PC-9 (cell line): ENCODE results near the gene FGF22. TPM values are rescaled to one million over a fixed set of nuclear protein-coding genes. Genes with fewer than 3 reads are reported as not detected.

ENCODE experiments used
- BruUV-seq: library from RNA; stranded (reverse); fragments of 400-500 nt; replicated peaks from 2 replicates; lab custom pipeline; 2021; lab: Mats Ljungman, UMichigan
- CTCF ChIA-PET: fragments of 300-600 bp; sonication (Branson Sonifier 250); formaldehyde crosslinking; loops from one replicate; lab custom pipeline; 2022; ENCODE audit warnings: antibody characterized with exemption; lab: Charles Lee
- POLR2A ChIA-PET: fragments of 300-600 bp; sonication (Branson Sonifier 250); formaldehyde crosslinking; loops from one replicate; lab custom pipeline; 2022; ENCODE audit warnings: antibody characterized with exemption; ENCODE audit not compliant: unreplicated experiment; lab: Charles Lee
- DNase-seq, 2 experiments: peaks; one replicate each; pipeline versions ENCODE4 v3.0.0 to v3.0.0-alpha.2; 2015 to 2022; ENCODE audit warnings: mixed read lengths in 1 of 2
- H2AFZ ChIP-seq: fragments of 200-600 bp; sonication (generic); 2 replicates; pipeline ENCODE4 v1.8.1; 2017; ENCODE audit warnings: antibody characterized with exemption
- H3F3A ChIP-seq: fragments of 200-600 bp; sonication (generic); 2 replicates; pipeline ENCODE4 v1.8.1; 2017; ENCODE audit warnings: antibody characterized with exemption, mild to moderate bottlenecking, low read depth; ENCODE audit not compliant: insufficient read depth
- H3K27ac ChIP-seq: fragments of 200-600 bp; sonication (generic); 2 replicates; pipeline ENCODE4 v1.6.1; 2016; ENCODE audit warnings: mixed run types
- H3K27me3 ChIP-seq: fragments of 200-600 bp; sonication (generic); 2 replicates; pipeline ENCODE4 v1.6.1; 2016; ENCODE audit warnings: low read depth, mixed run types; ENCODE audit not compliant: insufficient read depth
- H3K36me3 ChIP-seq: fragments of 200-600 bp; sonication (generic); 2 replicates; pipeline ENCODE4 v1.6.1; 2016; ENCODE audit warnings: low read depth, mixed run types
- H3K4me1 ChIP-seq: fragments of 200-600 bp; sonication (generic); replicated peaks from 2 replicates; pipeline ENCODE4 v1.6.1; 2016; ENCODE audit warnings: mixed run types; ENCODE audit not compliant: insufficient read depth
- H3K4me2 ChIP-seq: fragments of 200-600 bp; sonication (generic); 2 replicates; pipeline ENCODE4 v1.6.1; 2017; ENCODE audit warnings: mixed run types
- H3K4me3 ChIP-seq: fragments of 200-600 bp; sonication (generic); 2 replicates; pipeline ENCODE4 v1.6.1; 2016; ENCODE audit warnings: mixed run types
- H3K79me2 ChIP-seq: fragments of 200-600 bp; sonication (generic); 2 replicates; pipeline ENCODE4 v1.6.1; 2017; ENCODE audit warnings: low read depth, mixed run types
- H3K9me2 ChIP-seq: fragments of 200-600 bp; sonication (generic); 2 replicates; pipeline ENCODE4 v1.8.1; 2017; ENCODE audit warnings: mild to moderate bottlenecking; ENCODE audit not compliant: insufficient read depth
- H3K9me3 ChIP-seq: fragments of 200-600 bp; sonication (generic); 2 replicates; pipeline ENCODE4 v1.8.1; 2016; ENCODE audit warnings: low read depth; ENCODE audit not compliant: insufficient read depth
- H4K20me1 ChIP-seq: fragments of 200-600 bp; sonication (generic); 2 replicates; pipeline ENCODE4 v1.8.1; 2017; ENCODE audit not compliant: insufficient read depth
- EZH2 ChIP-seq: fragments of 200-600 bp; sonication (generic); IDR thresholded peaks from 2 replicates; pipeline ENCODE4 v1.8.0; 2017; ENCODE audit warnings: antibody characterized with exemption, low read depth
- intact Hi-C: fragments of 100-400 bp; cut with micrococcal nuclease; formaldehyde crosslinking; loops from one replicate; pipeline ENCODE4 v1.10.0; 2022; ENCODE audit not compliant: unreplicated experiment
- total RNA-seq: library from RNA; stranded (reverse); gene quantifications from 2 replicates; pipeline ENCODE4 v1.2.3, GENCODE V29; 2021
- TF ChIP-seq, protein P1 (sequence below): fragments of 200-600 bp; sonication (generic); conservative IDR thresholded peaks from 2 replicates; pipeline ENCODE4 v1.6.1; 2017; ENCODE audit warnings: mixed run types, antibody characterized with exemption, mild to moderate bottlenecking, moderate library complexity

The FGF22 gene
- total RNA-seq, 1 experiment from 2014 or later = not detected

DNA sequence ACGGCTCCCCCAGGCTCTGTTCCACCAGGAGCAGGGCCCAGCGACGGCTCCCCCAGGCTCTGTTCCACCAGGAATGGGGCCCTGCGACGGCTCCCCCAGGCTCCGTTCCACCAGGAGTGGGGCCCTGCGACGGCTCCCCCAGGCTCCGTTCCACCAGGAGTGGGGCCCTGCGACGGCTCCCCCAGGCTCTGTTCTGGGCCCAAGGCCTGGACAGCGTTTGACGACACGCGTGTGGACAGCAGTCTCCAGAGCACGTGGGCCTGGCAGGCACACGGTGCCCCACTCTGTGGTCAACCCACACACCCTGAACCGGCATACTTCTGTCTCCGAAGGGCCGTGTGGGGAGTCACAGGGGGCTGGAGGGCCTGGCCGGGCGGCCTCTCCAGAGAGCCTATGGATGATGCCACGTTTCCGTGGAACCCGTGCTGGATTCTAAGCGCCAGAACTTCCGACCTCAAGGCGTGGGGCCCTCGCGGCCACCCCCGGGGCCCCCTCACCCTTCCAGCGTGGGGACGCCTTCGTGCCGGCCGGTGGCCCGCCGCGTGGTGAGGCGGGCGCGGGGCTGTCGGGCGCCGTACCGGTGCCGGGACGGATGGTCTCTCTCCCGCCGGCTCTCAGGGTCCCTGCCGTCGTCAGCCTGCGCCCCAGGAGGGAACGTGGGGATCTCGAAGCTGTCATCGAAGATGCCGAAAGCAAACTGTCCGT, 11.6 kb downstream of the FGF22 start:
- CTCF ChIA-PET = no interaction called here
- H3F3A ChIP-seq = peaks cover 10% of the 10 kb centered on the region; the same call in 1 of the 2 replicates
- H3K27me3 ChIP-seq = no peaks in the 10 kb centered on the region
- H3K4me1 ChIP-seq = no peaks in the 10 kb centered on the region
- no peaks in the 10 kb centered on the region for H3K9me3 ChIP-seq
- H3K9me2 ChIP-seq = no peaks in the 10 kb centered on the region
- no peak overlapping the region for H3K4me3 ChIP-seq
- H3K36me3 ChIP-seq = no peaks in the 10 kb centered on the region
- TF ChIP-seq, protein P1, sequence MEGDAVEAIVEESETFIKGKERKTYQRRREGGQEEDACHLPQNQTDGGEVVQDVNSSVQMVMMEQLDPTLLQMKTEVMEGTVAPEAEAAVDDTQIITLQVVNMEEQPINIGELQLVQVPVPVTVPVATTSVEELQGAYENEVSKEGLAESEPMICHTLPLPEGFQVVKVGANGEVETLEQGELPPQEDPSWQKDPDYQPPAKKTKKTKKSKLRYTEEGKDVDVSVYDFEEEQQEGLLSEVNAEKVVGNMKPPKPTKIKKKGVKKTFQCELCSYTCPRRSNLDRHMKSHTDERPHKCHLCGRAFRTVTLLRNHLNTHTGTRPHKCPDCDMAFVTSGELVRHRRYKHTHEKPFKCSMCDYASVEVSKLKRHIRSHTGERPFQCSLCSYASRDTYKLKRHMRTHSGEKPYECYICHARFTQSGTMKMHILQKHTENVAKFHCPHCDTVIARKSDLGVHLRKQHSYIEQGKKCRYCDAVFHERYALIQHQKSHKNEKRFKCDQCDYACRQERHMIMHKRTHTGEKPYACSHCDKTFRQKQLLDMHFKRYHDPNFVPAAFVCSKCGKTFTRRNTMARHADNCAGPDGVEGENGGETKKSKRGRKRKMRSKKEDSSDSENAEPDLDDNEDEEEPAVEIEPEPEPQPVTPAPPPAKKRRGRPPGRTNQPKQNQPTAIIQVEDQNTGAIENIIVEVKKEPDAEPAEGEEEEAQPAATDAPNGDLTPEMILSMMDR = no peak
- no peak for TF ChIP-seq EZH2
- H2AFZ ChIP-seq = no peak overlapping the region
- H4K20me1 ChIP-seq = peaks cover 54% of the 10 kb centered on the region
- no TSS peak for BruUV-seq
- POLR2A ChIA-PET = no interaction called here
- intact Hi-C loops = no loop called here
- H3K4me2 ChIP-seq = no peak overlapping the region
- DNase-seq = no peak
- H3K27ac ChIP-seq = no peak overlapping the region
- H3K79me2 ChIP-seq = peaks cover 41% of the 10 kb centered on the region

DNA sequence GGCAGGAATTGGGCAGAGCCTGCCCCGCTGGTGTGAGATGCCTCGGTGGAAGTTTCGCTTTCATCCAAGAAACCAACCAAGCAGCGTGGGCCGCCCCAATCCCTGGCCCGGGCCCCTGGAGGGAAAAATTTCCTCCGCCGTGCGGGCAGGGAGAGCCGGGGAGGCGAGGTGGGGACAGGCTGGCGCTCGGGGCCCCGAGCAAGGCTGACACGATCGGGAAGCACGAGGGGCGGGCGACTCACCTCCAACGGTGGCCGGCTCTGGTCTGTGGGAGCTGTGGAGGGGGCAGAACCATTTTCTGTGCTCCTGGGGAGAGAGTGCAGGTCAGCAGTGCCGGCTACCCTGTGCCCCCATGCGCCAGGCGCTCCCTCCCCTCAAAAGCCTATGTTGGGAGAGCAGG, 12.3 kb downstream of the FGF22 start:
- no peak overlapping the region for H3K27ac ChIP-seq
- DNase-seq = no peak
- no peaks in the 10 kb centered on the region for H3K9me2 ChIP-seq
- BruUV-seq = no TSS peak
- 0 out of 2 replicates have a peak, but pooled peaks cover 8% of the 10 kb centered on the region for H3F3A ChIP-seq
- H3K27me3 ChIP-seq = no peaks in the 10 kb centered on the region
- H4K20me1 ChIP-seq = peaks cover 62% of the 10 kb centered on the region
- POLR2A ChIA-PET = no interaction called here
- no peaks in the 10 kb centered on the region for H3K9me3 ChIP-seq
- no peak overlapping the region for H3K4me3 ChIP-seq
- no peak overlapping the region for H2AFZ ChIP-seq
- no peak overlapping the region for H3K4me2 ChIP-seq
- H3K4me1 ChIP-seq = no peaks in the 10 kb centered on the region
- peaks cover 48% of the 10 kb centered on the region for H3K79me2 ChIP-seq
- TF ChIP-seq, protein P1 = no peak
- TF ChIP-seq EZH2 = no peak
- intact Hi-C loops = no loop called here
- no peaks in the 10 kb centered on the region for H3K36me3 ChIP-seq
- CTCF ChIA-PET = no interaction called here

DNA sequence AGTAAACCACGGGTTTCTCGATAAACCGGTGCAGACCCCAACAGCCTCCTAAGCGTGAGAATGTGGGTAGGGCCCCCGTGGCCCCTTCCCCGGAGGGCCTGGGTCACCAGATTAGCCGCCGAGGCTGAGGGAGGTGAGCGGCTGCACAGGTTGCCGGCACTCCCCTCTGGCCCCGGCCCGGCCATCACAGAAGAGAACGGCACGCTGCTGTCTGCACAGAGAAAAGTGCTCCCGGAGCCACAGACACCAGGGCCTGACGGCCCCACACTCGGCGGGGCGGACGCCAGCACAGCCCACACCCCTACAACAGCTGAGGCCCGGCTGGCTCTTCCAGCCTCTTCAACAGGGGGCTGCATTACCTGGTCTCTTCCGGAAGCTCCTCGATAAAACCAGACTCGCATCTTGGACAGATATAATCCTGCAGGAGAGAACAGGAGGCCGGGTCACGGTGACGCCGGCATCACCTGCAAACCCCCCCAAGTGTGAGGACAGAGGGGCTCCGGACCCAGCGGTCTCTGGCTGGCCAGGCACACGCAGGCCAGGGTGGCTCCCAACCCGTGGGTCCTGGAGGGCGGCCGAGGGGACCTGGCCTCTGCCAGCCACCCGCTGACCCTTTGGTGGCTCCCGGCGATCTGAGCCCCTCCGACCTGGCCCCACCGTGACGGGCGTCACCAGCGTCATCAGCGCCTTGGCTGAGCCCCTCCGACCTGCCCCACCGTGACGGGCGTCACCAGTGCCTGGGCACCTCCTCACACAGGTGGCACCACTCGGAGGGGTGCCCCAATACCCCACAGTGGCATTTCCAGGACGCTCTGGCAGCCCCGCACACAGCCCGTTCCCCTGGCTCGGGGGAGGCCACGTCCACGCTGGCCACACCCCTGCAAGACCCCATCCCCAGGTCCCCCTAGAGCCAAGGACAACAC, 13.0 kb downstream of the FGF22 start:
- intact Hi-C loops = no loop called here
- Histone ChIP-seq H3K27ac (no peak overlapping the region), H3K9me3 (no peaks in the 10 kb centered on the region), H3K4me2 (no peak overlapping the region), H3K27me3 (no peaks in the 10 kb centered on the region), H4K20me1 (peaks cover 69% of the 10 kb centered on the region), H3K36me3 (no peaks in the 10 kb centered on the region), H3K4me3 (no peak overlapping the region), H3K9me2 (no peaks in the 10 kb centered on the region), H2AFZ (no peak overlapping the region), H3F3A (0 out of 2 replicates have a peak, but pooled peaks cover 8% of the 10 kb centered on the region), H3K4me1 (no peaks in the 10 kb centered on the region), H3K79me2 (peaks cover 55% of the 10 kb centered on the region)
- ChIA-PET POLR2A (no interaction called here), CTCF (no interaction called here)
- no peak for TF ChIP-seq EZH2
- no TSS peak for BruUV-seq
- DNase-seq = no peak
